K562 (cell line): Measurements from ENCODE around the gene ZBTB24. TPM values are rescaled to one million over a fixed set of nuclear protein-coding genes. Genes with fewer than 3 reads are reported as not detected.

Experiments used
- AFF4 ChIP-seq: sonication (generic); formaldehyde crosslinking; IDR thresholded peaks from 2 replicates; pipeline ENCODE4 v1.8.0; 2023; ENCODE audit warnings: mild to moderate bottlenecking, missing genetic modification reagents
- BMI1 ChIP-seq: fragments of 150-350 bp; IDR thresholded peaks from 2 replicates; pipeline ENCODE4 v1.6.1; 2014; ENCODE audit warnings: low read length
- CAMTA2 ChIP-seq: fragments of 250-450 bp; sonication (Bioruptor Pico); conservative IDR thresholded peaks from 2 replicates; pipeline ENCODE4 v1.5.1; 2022
- CXXC5 ChIP-seq: fragments of 250-450 bp; sonication (Bioruptor Pico); IDR thresholded peaks from 2 replicates; pipeline ENCODE4 v1.8.0; 2022; ENCODE audit warnings: inconsistent platforms, mild to moderate bottlenecking, moderate library complexity
- DLX4 ChIP-seq: fragments of 250-450 bp; sonication (Bioruptor Pico); IDR thresholded peaks from 2 replicates; pipeline ENCODE4 v1.6.1; 2021; ENCODE audit warnings: mild to moderate bottlenecking
- HINFP ChIP-seq: fragments of 450-650 bp; conservative IDR thresholded peaks from 2 replicates; pipeline ENCODE4 v1.6.1; 2016; ENCODE audit warnings: missing genetic modification characterization, low read depth, mild to moderate bottlenecking, control low read depth, missing compliant biosample characterization
- IRF1 ChIP-seq: sonication (generic); formaldehyde crosslinking; IDR thresholded peaks from 2 replicates; pipeline ENCODE4 v1.8.0; 2022; ENCODE audit warnings: missing genetic modification reagents, mild to moderate bottlenecking, borderline replicate concordance
- KLF13 ChIP-seq: fragments of 450-650 bp; IDR thresholded peaks from 2 replicates; pipeline ENCODE4 v1.6.1; 2016; ENCODE audit warnings: missing genetic modification characterization, low read depth, mild to moderate bottlenecking, missing compliant biosample characterization, moderate library complexity, borderline replicate concordance
- KLF6 ChIP-seq: fragments of 250-450 bp; sonication (Bioruptor Pico); IDR thresholded peaks from 2 replicates; pipeline ENCODE4 v1.4.0; 2020; ENCODE audit warnings: mild to moderate bottlenecking, moderate library complexity, borderline replicate concordance
- MAZ ChIP-seq, 2 experiments: fragments of 450-650 bp in 1 of 2; sonication (generic) in 1 of 2; formaldehyde crosslinking; IDR thresholded peaks in 1 of 2; conservative IDR thresholded peaks in 1 of 2; 2 replicates each; pipeline versions ENCODE4 v1.4.0 to v1.5.0; 2020; ENCODE audit warnings: mild to moderate bottlenecking in 1 of 2, missing genetic modification reagents in 1 of 2
- SMAD3 ChIP-seq: fragments of 450-650 bp; formaldehyde crosslinking; conservative IDR thresholded peaks from 2 replicates; pipeline ENCODE4 v1.4.0; 2020; ENCODE audit warnings: mild to moderate bottlenecking
- TFAP4 ChIP-seq: sonication (generic); formaldehyde crosslinking; IDR thresholded peaks from 2 replicates; pipeline ENCODE4 v1.8.0; 2022; ENCODE audit warnings: missing genetic modification reagents, mild to moderate bottlenecking, moderate library complexity, borderline replicate concordance
- ZFP30 ChIP-seq: fragments of 250-450 bp; sonication (Bioruptor Pico); IDR thresholded peaks from 2 replicates; pipeline ENCODE4 v1.8.0; 2022; ENCODE audit warnings: moderate library complexity, mild to moderate bottlenecking, inconsistent platforms, borderline replicate concordance
- ZNF134 ChIP-seq: fragments of 250-450 bp; sonication (Bioruptor Pico); conservative IDR thresholded peaks from 2 replicates; pipeline ENCODE4 v1.4.0; 2020
- ZNF445 ChIP-seq: fragments of 250-450 bp; sonication (Bioruptor Pico); IDR thresholded peaks from 2 replicates; pipeline ENCODE4 v1.4.0; 2020; ENCODE audit warnings: low read depth, mild to moderate bottlenecking, moderate library complexity
- ZNF449 ChIP-seq: fragments of 250-450 bp; sonication (Bioruptor Pico); IDR thresholded peaks from 2 replicates; pipeline ENCODE4 v1.8.0; 2022; ENCODE audit warnings: moderate library complexity, mild to moderate bottlenecking, inconsistent platforms
- polyA plus RNA-seq, 8 experiments: library from polyadenylated mRNA; depleted of rRNA in 4 of 8; stranded (reverse) in 5 of 8; unstranded in 3 of 8; fragments of >200 nt; fragmentation: Nextera tagmentation in 2 of 8; fragmentation: Illumina TruSeq in 1 of 8; extraction: Ambion mirVana in 2 of 8; extraction: Trizol in 1 of 8; gene quantifications; 2 replicates each; pipeline versions ENCODE4 v1.2.1 to v1.2.3, GENCODE V29; 2011 to 2014; ENCODE audit warnings: inconsistent platforms in 1 of 8, missing spikeins in 1 of 8
- total RNA-seq, 7 experiments: library from RNA; depleted of rRNA in 6 of 7; stranded (reverse); fragments of >200 nt in 6 of 7; fragmentation: Illumina TruSeq in 2 of 7; extraction: Trizol in 2 of 7; gene quantifications; 2 replicates each; pipeline versions ENCODE4 v1.2.1 to v1.2.3, GENCODE V29; 2011 to 2021; ENCODE audit warnings: low replicate concordance in 1 of 7

The ZBTB24 gene
- total and polyA plus RNA-seq, 9 of the 15 experiments (the other 6 are each of a cell fraction or from before 2014, with no cell fraction given): 2.0 to 16.7 (median 8.3) TPM

GRCh38 chr6:109455437-109456110 is 27.4 kb downstream of the ZBTB24 start, which contains the start of gene MICAL1 (continued):
- peak; percentile 55; the same call in 1 of the 2 replicates for TF ChIP-seq TFAP4 (CRISPR knock-in tag)
- TF ChIP-seq SMAD3: no peak
- TF ChIP-seq ZNF445: no peak
- TF ChIP-seq AFF4 (CRISPR knock-in tag): no peak
- TF ChIP-seq ZNF134 (CRISPR knock-in tag): 0 out of 2 replicates have a peak, but pooled peaks have one; percentile 37
- TF ChIP-seq HINFP: no peak
- no peak for TF ChIP-seq DLX4 (CRISPR knock-in tag)
- peak; percentile 58; the same call in 1 of the 2 replicates for TF ChIP-seq KLF13 (tag)
- TF ChIP-seq ZNF449 (CRISPR knock-in tag): no peak
- TF ChIP-seq ZFP30: no peak
- TF ChIP-seq MAZ (CRISPR knock-in tag; conservative IDR thresholded peaks at IDR 0.05 in 1 of 2, IDR thresholded peaks at IDR 0.05 in 1 of 2): peak; percentile 51 to 55; a peak in 3 of 4 replicates
- TF ChIP-seq CXXC5: peak; percentile 62
- no peak for TF ChIP-seq BMI1
- no peak for TF ChIP-seq IRF1
- peak; percentile 62; the same call in 1 of the 2 replicates for TF ChIP-seq KLF6 (CRISPR knock-in tag)
- TF ChIP-seq CAMTA2 (CRISPR knock-in tag): no peak
